ENCODE measurements around the gene ACOD1.

Gene ACOD1

DNA sequence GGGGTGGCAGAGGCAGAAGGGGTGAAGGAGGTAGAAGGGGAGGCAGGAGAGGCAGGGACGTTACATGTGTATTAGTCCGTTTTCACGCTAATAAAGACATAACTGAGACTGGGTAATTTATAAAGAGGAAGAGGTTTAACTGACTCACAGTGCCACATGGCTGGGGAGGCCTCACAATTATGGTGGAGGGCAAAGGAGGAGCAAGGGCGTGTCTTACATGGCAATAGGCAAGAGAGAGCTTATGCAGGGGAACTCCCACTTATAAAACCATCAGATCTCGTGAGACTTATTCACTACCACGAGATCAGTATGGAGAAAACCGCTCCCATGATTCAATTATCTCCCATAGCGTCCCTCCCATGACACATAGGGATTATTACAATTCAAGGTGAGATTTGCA is 19.0 kb upstream of the ACOD1 start:
- Histone ChIP-seq H2AFZ (ENCODE audit: low read depth, low read length) (no peak overlapping the region), H3K9me3 (ENCODE audit: insufficient read depth, low read length) (no peaks in the 10 kb centered on the region), H3K4me3 (ENCODE audit: low read length) (no peak overlapping the region), H3K36me3 (replicated peaks; ENCODE audit: low read depth, low read length) (no peaks in the 10 kb centered on the region), H3K79me2 (ENCODE audit: low read length) (no peaks in the 10 kb centered on the region), H4K20me1 (ENCODE audit: insufficient read depth, low read length) (no peaks in the 10 kb centered on the region), H3K27ac (ENCODE audit: low read length) (no peak overlapping the region), H3K27me3 (ENCODE audit: low read depth, low read length) (no peaks in the 10 kb centered on the region), H3K9ac (ENCODE audit: low read length) (no peak overlapping the region), H3K4me1 (ENCODE audit: low read length) (no peaks in the 10 kb centered on the region), H3K4me2 (ENCODE audit: low read length) (no peak overlapping the region)
- TF ChIP-seq EZH2phosphoT487 (IDR thresholded peaks at IDR 0.05; ENCODE audit: low read depth): no peak
- TF ChIP-seq, protein P1, sequence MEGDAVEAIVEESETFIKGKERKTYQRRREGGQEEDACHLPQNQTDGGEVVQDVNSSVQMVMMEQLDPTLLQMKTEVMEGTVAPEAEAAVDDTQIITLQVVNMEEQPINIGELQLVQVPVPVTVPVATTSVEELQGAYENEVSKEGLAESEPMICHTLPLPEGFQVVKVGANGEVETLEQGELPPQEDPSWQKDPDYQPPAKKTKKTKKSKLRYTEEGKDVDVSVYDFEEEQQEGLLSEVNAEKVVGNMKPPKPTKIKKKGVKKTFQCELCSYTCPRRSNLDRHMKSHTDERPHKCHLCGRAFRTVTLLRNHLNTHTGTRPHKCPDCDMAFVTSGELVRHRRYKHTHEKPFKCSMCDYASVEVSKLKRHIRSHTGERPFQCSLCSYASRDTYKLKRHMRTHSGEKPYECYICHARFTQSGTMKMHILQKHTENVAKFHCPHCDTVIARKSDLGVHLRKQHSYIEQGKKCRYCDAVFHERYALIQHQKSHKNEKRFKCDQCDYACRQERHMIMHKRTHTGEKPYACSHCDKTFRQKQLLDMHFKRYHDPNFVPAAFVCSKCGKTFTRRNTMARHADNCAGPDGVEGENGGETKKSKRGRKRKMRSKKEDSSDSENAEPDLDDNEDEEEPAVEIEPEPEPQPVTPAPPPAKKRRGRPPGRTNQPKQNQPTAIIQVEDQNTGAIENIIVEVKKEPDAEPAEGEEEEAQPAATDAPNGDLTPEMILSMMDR (IDR thresholded peaks at IDR 0.05; ENCODE audit: low read depth, low read length): no peak

DNA sequence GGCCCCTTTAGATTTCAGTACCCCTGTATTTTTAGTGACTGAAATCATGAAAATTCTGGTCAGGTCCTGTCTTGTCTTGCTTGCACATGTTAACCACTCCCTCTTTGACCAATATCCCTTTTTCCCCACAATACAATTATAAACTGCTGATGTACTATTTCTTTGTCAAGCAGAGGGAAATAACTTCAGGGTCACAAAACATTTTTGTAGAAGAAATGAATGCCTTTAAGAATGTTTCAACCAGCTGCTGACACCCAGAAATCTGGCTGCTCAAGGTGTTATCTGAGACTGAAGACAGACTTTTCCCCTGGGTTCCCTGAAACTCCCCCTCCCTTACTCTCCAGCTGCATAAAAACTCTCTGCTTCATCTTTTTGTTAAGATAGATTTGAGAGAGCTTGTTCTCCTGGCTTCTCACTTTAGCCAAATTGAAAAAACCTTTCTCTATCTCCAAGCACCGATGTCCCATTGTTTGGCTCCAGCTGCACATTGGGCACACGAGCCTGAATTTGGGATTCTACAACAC is 18.4 kb upstream of the ACOD1 start:
- Histone ChIP-seq H3K9me3 (ENCODE audit: insufficient read depth, low read length) (no peaks in the 10 kb centered on the region), H4K20me1 (ENCODE audit: insufficient read depth, low read length) (no peaks in the 10 kb centered on the region), H3K79me2 (ENCODE audit: low read length) (no peaks in the 10 kb centered on the region), H3K4me3 (ENCODE audit: low read length) (no peak overlapping the region), H3K9ac (ENCODE audit: low read length) (no peak overlapping the region), H2AFZ (ENCODE audit: low read depth, low read length) (no peak overlapping the region), H3K27ac (ENCODE audit: low read length) (no peak overlapping the region), H3K4me2 (ENCODE audit: low read length) (no peak overlapping the region), H3K4me1 (ENCODE audit: low read length) (no peaks in the 10 kb centered on the region), H3K36me3 (replicated peaks; ENCODE audit: low read depth, low read length) (no peaks in the 10 kb centered on the region), H3K27me3 (ENCODE audit: low read depth, low read length) (no peaks in the 10 kb centered on the region)
- TF ChIP-seq EZH2phosphoT487 (IDR thresholded peaks at IDR 0.05; ENCODE audit: low read depth): no peak
- TF ChIP-seq, protein P1 (IDR thresholded peaks at IDR 0.05; ENCODE audit: low read depth, low read length): no peak

DNA sequence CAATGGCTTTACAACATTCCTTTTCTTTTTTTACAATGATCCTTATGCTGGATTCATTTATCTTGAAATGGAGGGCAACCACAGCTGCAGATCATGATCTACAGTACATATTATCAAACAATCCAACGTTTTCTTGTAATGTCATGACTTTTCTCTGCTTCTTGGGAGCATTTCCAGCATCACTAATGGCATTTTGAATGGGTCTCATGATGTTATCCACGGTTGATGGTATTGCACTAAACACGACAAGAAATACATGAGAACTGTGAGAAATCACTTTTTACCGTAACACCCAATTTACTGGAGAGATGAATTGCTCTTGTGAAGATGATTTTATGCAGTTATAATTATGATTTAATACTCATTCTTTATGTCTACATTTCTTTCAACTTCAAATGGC is 16.2 kb upstream of the ACOD1 start:
- no peak overlapping the region for H3K9ac ChIP-seq (ENCODE audit: low read length)
- no peaks in the 10 kb centered on the region for H3K27me3 ChIP-seq (ENCODE audit: low read depth, low read length)
- no peaks in the 10 kb centered on the region for H3K4me1 ChIP-seq (ENCODE audit: low read length)
- H3K27ac ChIP-seq (ENCODE audit: low read length): no peak overlapping the region
- H3K9me3 ChIP-seq (ENCODE audit: insufficient read depth, low read length): no peaks in the 10 kb centered on the region
- H3K79me2 ChIP-seq (ENCODE audit: low read length): no peaks in the 10 kb centered on the region
- H2AFZ ChIP-seq (ENCODE audit: low read depth, low read length): no peak overlapping the region
- H3K4me3 ChIP-seq (ENCODE audit: low read length): no peak overlapping the region
- TF ChIP-seq, protein P1 (IDR thresholded peaks at IDR 0.05; ENCODE audit: low read depth, low read length): no peak
- no peak for TF ChIP-seq EZH2phosphoT487 (IDR thresholded peaks at IDR 0.05; ENCODE audit: low read depth)
- H3K4me2 ChIP-seq (ENCODE audit: low read length): no peak overlapping the region
- H3K36me3 ChIP-seq (replicated peaks; ENCODE audit: low read depth, low read length): no peaks in the 10 kb centered on the region
- H4K20me1 ChIP-seq (ENCODE audit: insufficient read depth, low read length): no peaks in the 10 kb centered on the region

DNA sequence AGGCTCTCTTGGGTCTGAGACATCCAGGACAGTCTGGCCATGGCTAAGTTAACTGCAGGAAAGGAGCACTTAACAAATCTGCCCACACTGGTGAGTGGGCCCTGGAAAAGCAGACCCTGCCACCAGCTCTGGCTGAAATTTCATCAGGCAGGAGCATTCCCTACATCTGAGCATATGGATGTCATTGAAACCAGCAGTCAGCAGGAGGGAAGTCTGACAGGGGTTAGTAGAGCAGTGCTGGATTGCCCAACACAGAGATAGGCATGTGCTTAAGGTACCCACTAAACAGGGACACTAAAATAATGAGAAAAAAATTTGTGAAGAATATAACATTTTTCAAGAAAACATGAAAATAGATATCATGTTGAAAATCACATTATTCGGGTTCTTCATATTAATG is 13.6 kb upstream of the ACOD1 start:
- no peak for TF ChIP-seq EZH2phosphoT487 (IDR thresholded peaks at IDR 0.05; ENCODE audit: low read depth)
- TF ChIP-seq, protein P1 (IDR thresholded peaks at IDR 0.05; ENCODE audit: low read depth, low read length): no peak
- H3K27me3 ChIP-seq (ENCODE audit: low read depth, low read length): no peaks in the 10 kb centered on the region
- no peak overlapping the region for H3K27ac ChIP-seq (ENCODE audit: low read length)
- H2AFZ ChIP-seq (ENCODE audit: low read depth, low read length): no peak overlapping the region
- H3K4me1 ChIP-seq (ENCODE audit: low read length): no peaks in the 10 kb centered on the region
- no peak overlapping the region for H3K4me2 ChIP-seq (ENCODE audit: low read length)
- no peaks in the 10 kb centered on the region for H3K79me2 ChIP-seq (ENCODE audit: low read length)
- H3K36me3 ChIP-seq (replicated peaks; ENCODE audit: low read depth, low read length): no peaks in the 10 kb centered on the region
- H3K4me3 ChIP-seq (ENCODE audit: low read length): no peak overlapping the region
- H3K9ac ChIP-seq (ENCODE audit: low read length): no peak overlapping the region
- no peaks in the 10 kb centered on the region for H3K9me3 ChIP-seq (ENCODE audit: insufficient read depth, low read length)
- H4K20me1 ChIP-seq (ENCODE audit: insufficient read depth, low read length): no peaks in the 10 kb centered on the region
